ENCODE data around the gene SRPRB.

Gene SRPRB

GRCh38 chr3:133803469-133803868, 2.1 kb upstream of the SRPRB start:
- DNase-seq (no peak), ATAC-seq (no peak)
- no peaks in the 10 kb centered on the region for H3K9me3 Mint-ChIP-seq
- H3K4me3 Mint-ChIP-seq = no peak overlapping the region
- H3K27me3 Mint-ChIP-seq = no peaks in the 10 kb centered on the region
- no peak overlapping the region for H3K27ac Mint-ChIP-seq
- H3K4me1 Mint-ChIP-seq = peaks cover 29% of the 10 kb centered on the region

GRCh38 chr3:133804896-133805295, 719 bp upstream of the SRPRB start:
- Mint-ChIP-seq H3K9me3 (no peaks in the 10 kb centered on the region), H3K27ac (peak overlapping the region; percentile 99)
- no peak for ATAC-seq

GRCh38 chr3:133805384-133805701, 272 bp upstream of the SRPRB start:
- ATAC-seq = no peak
- H3K4me3 Mint-ChIP-seq = peak overlapping the region; percentile 87 to 98
- no peak for DNase-seq
- H3K27ac Mint-ChIP-seq = peak overlapping the region; percentile 99
- H3K27me3 Mint-ChIP-seq = no peaks in the 10 kb centered on the region
- no peaks in the 10 kb centered on the region for H3K9me3 Mint-ChIP-seq
- H3K4me1 Mint-ChIP-seq = peaks cover 36% of the 10 kb centered on the region

More at GRCh38 chr3:133804896-133805295, 719 bp upstream of the SRPRB start:
- Mint-ChIP-seq H3K4me1 (peaks cover 36% of the 10 kb centered on the region), H3K27me3 (no peaks in the 10 kb centered on the region), H3K4me3 (peak overlapping the region; percentile 87 to 98)
- DNase-seq = no peak

GRCh38 chr3:133812872-133813271, 7.3 kb downstream of the SRPRB start:
- ATAC-seq (no peak), DNase-seq (no peak)
- Mint-ChIP-seq H3K4me3 (no peak overlapping the region), H3K9me3 (no peaks in the 10 kb centered on the region), H3K27me3 (no peaks in the 10 kb centered on the region), H3K27ac (peak overlapping the region; percentile 14 to 41), H3K4me1 (peaks cover 35% of the 10 kb centered on the region)

GRCh38 chr3:133815386-133815785, 9.8 kb downstream of the SRPRB start:
- Mint-ChIP-seq H3K9me3 (no peaks in the 10 kb centered on the region), H3K4me1 (peaks cover 22% of the 10 kb centered on the region), H3K4me3 (no peak overlapping the region), H3K27ac (no peak overlapping the region), H3K27me3 (no peaks in the 10 kb centered on the region)
- no peak for ATAC-seq
- DNase-seq = no peak

- DNase-seq (no peak), ATAC-seq (no peak)
- Mint-ChIP-seq H3K27ac (peak overlapping the region in 1 of 2 donors; percentile 63), H3K9me3 (no peaks in the 10 kb centered on the region), H3K4me1 (peaks cover 3% of the 10 kb centered on the region), H3K4me3 (no peak overlapping the region), H3K27me3 (no peaks in the 10 kb centered on the region)
Observed at GRCh38 chr3:133820129-133820528, 14.5 kb downstream of the SRPRB start.

GRCh38 chr3:133820889-133821675, 15.5 kb downstream of the SRPRB start:
- DNase-seq (no peak), ATAC-seq (no peak)
- Mint-ChIP-seq H3K4me1 (no peaks in the 10 kb centered on the region), H3K4me3 (no peak overlapping the region), H3K9me3 (no peaks in the 10 kb centered on the region), H3K27ac (no peak overlapping the region), H3K27me3 (no peaks in the 10 kb centered on the region)

GRCh38 chr3:133821767-133822638, 16.4 kb downstream of the SRPRB start:
- H3K9me3 Mint-ChIP-seq = no peaks in the 10 kb centered on the region
- DNase-seq = no peak
- ATAC-seq = no peak
- H3K4me1 Mint-ChIP-seq = no peaks in the 10 kb centered on the region
- H3K4me3 Mint-ChIP-seq = no peak overlapping the region
- H3K27me3 Mint-ChIP-seq = no peaks in the 10 kb centered on the region
- H3K27ac Mint-ChIP-seq = peak overlapping the region in 1 of 2 donors; percentile 87

- DNase-seq (no peak), ATAC-seq (no peak)
- Mint-ChIP-seq H3K27ac (no peak overlapping the region), H3K27me3 (no peaks in the 10 kb centered on the region), H3K9me3 (no peaks in the 10 kb centered on the region), H3K4me3 (no peak overlapping the region), H3K4me1 (no peaks in the 10 kb centered on the region)
Observed at GRCh38 chr3:133824961-133825485, 19.4 kb downstream of the SRPRB start.

GRCh38 chr3:133825969-133826727, 20.5 kb downstream of the SRPRB start:
- H3K9me3 Mint-ChIP-seq = no peaks in the 10 kb centered on the region
- no peak for DNase-seq
- no peaks in the 10 kb centered on the region for H3K27me3 Mint-ChIP-seq
- no peak for ATAC-seq
- peak overlapping the region in 1 of 2 donors; percentile 68 for H3K27ac Mint-ChIP-seq
- H3K4me1 Mint-ChIP-seq = no peaks in the 10 kb centered on the region
- H3K4me3 Mint-ChIP-seq = no peak overlapping the region

- H3K4me1 Mint-ChIP-seq = no peaks in the 10 kb centered on the region
- no peak overlapping the region for H3K27ac Mint-ChIP-seq
- no peak for ATAC-seq
- H3K9me3 Mint-ChIP-seq = no peaks in the 10 kb centered on the region
- no peaks in the 10 kb centered on the region for H3K27me3 Mint-ChIP-seq
- DNase-seq = no peak
- no peak overlapping the region for H3K4me3 Mint-ChIP-seq
Observed at GRCh38 chr3:133827136-133827535, 21.5 kb downstream of the SRPRB start.

GRCh38 chr3:133827684-133828083, 22.1 kb downstream of the SRPRB start:
- H3K27me3 Mint-ChIP-seq = no peaks in the 10 kb centered on the region
- ATAC-seq = no peak

GRCh38 chr3:133828576-133829309, 23.1 kb downstream of the SRPRB start:
- no peaks in the 10 kb centered on the region for H3K4me1 Mint-ChIP-seq
- no peaks in the 10 kb centered on the region for H3K9me3 Mint-ChIP-seq
- no peak for ATAC-seq
- H3K4me3 Mint-ChIP-seq = no peak overlapping the region
- H3K27me3 Mint-ChIP-seq = no peaks in the 10 kb centered on the region
- DNase-seq = no peak
- H3K27ac Mint-ChIP-seq = no peak overlapping the region

More at GRCh38 chr3:133827684-133828083, 22.1 kb downstream of the SRPRB start:
- no peak overlapping the region for H3K4me3 Mint-ChIP-seq
- DNase-seq = no peak
- H3K4me1 Mint-ChIP-seq = no peaks in the 10 kb centered on the region
- no peaks in the 10 kb centered on the region for H3K9me3 Mint-ChIP-seq
- peak overlapping the region in 1 of 2 donors; percentile 89 for H3K27ac Mint-ChIP-seq

GRCh38 chr3:133829310-133829707, 23.7 kb downstream of the SRPRB start:
- H3K9me3 Mint-ChIP-seq = no peaks in the 10 kb centered on the region
- H3K27ac Mint-ChIP-seq = no peak overlapping the region
- ATAC-seq (no peak), DNase-seq (no peak)
- H3K27me3 Mint-ChIP-seq = no peaks in the 10 kb centered on the region
- H3K4me1 Mint-ChIP-seq = no peaks in the 10 kb centered on the region
- H3K4me3 Mint-ChIP-seq = no peak overlapping the region

- Mint-ChIP-seq H3K4me1 (no peaks in the 10 kb centered on the region), H3K27me3 (no peaks in the 10 kb centered on the region)
Observed at GRCh38 chr3:133830071-133830470, 24.5 kb downstream of the SRPRB start.

More at GRCh38 chr3:133830071-133830470, 24.5 kb downstream of the SRPRB start:
- Mint-ChIP-seq H3K27ac (no peak overlapping the region), H3K4me3 (no peak overlapping the region), H3K9me3 (no peaks in the 10 kb centered on the region)
- no peak for ATAC-seq
- no peak for DNase-seq

Measured in stimulated activated naive CD8-positive, alpha-beta T cell treated with anti-CD3 and anti-CD28 coated beads, Interleukin-15, amount 100 ng/mL, for 72 hours (primary cell).